Colonic mucosa (tissue), 4 donors: ENCODE measurements around the gene PTPRN2. TPM values are rescaled to one million over a fixed set of nuclear protein-coding genes. Genes with fewer than 3 reads are reported as not detected.

ENCODE experiments used
- DNase-seq: peaks from one replicate; pipeline ENCODE4 v3.0.0-alpha.2; 2020
- H3K27ac ChIP-seq: fragments of 200-600 bp; one replicate; pipeline ENCODE4 v1.8.0; 2021
- H3K27me3 ChIP-seq: fragments of 200-600 bp; one replicate; pipeline ENCODE4 v1.8.0; 2021
- H3K36me3 ChIP-seq: fragments of 200-600 bp; one replicate; pipeline ENCODE4 v1.8.0; 2021
- H3K4me1 ChIP-seq: fragments of 200-600 bp; one replicate; pipeline ENCODE4 v1.8.0; 2021; ENCODE audit warnings: mild to moderate bottlenecking
- H3K4me3 ChIP-seq: fragments of 200-600 bp; one replicate; pipeline ENCODE4 v1.8.0; 2021
- H3K9ac ChIP-seq, 2 donors: one replicate each; pipeline ENCODE4 v1.7.0; 2013; ENCODE audit warnings: control low read depth in 2 of 2, low read depth in 2 of 2, low read length in 2 of 2
- H3K9me3 ChIP-seq: fragments of 200-600 bp; one replicate; pipeline ENCODE4 v1.8.0; 2021
- CTCF ChIP-seq: fragments of 200-600 bp; IDR thresholded peaks from one replicate; pipeline ENCODE4 v1.8.0; 2022; ENCODE audit warnings: antibody characterized with exemption, mild to moderate bottlenecking
- intact Hi-C: fragments of 100-400 bp; cut with DNase I; formaldehyde crosslinking; loops from one replicate; pipeline ENCODE4 v1.14.1; 2022
- total RNA-seq, 2 donors: library from RNA; stranded (reverse); fragmentation: NEBNext Ultra II Directional in 1 of 2; extraction: Animal tissue kit (Norgen Biotek cat#: 25700) in 1 of 2; gene quantifications; one replicate each; pipeline ENCODE4 v1.2.1, GENCODE V29; 2021
- donor health status: healthy.
- donor health status: DM: no; HTN: no; CAD: no.
- donor health status: DM: no; HTN: no; CAD: no.

The PTPRN2 gene
- total RNA-seq, 2 donors from 2014 or later, result 14.7 to 21.6 TPM

GRCh38 chr7:158498443-158499081, 89.1 kb downstream of the PTPRN2 start:
- Histone ChIP-seq H3K4me3 (no peak overlapping the region), H3K27ac (no peak overlapping the region), H3K27me3 (no peaks in the 10 kb centered on the region), H3K9ac (no peak overlapping the region), H3K36me3 (no peaks in the 10 kb centered on the region), H3K9me3 (no peaks in the 10 kb centered on the region), H3K4me1 (no peaks in the 10 kb centered on the region)
- intact Hi-C loops, result no loop called here
- no peak for TF ChIP-seq CTCF
- DNase-seq, result no peak

- TF ChIP-seq CTCF, result no peak
- H3K4me1 ChIP-seq, result no peaks in the 10 kb centered on the region
Observed at GRCh38 chr7:158497627-158498026, 90.0 kb downstream of the PTPRN2 start.

GRCh38 chr7:158495786-158496185, 91.8 kb downstream of the PTPRN2 start:
- no peak overlapping the region for H3K9ac ChIP-seq
- DNase-seq, result no peak
- intact Hi-C loops, result no loop called here

More at GRCh38 chr7:158497627-158498026, 90.0 kb downstream of the PTPRN2 start:
- H3K9ac ChIP-seq, result no peak overlapping the region
- no peak overlapping the region for H3K27ac ChIP-seq
- no peak for DNase-seq
- no peaks in the 10 kb centered on the region for H3K9me3 ChIP-seq
- no peak overlapping the region for H3K4me3 ChIP-seq
- intact Hi-C loops, result no loop called here
- H3K27me3 ChIP-seq, result no peaks in the 10 kb centered on the region
- no peaks in the 10 kb centered on the region for H3K36me3 ChIP-seq

GRCh38 chr7:158495216-158495615, 92.4 kb downstream of the PTPRN2 start:
- H3K4me3 ChIP-seq, result no peak overlapping the region
- TF ChIP-seq CTCF, result no peak
- no peaks in the 10 kb centered on the region for H3K27me3 ChIP-seq
- H3K9ac ChIP-seq, result no peak overlapping the region
- H3K27ac ChIP-seq, result no peak overlapping the region
- no peaks in the 10 kb centered on the region for H3K9me3 ChIP-seq
- intact Hi-C loops, result no loop called here
- no peaks in the 10 kb centered on the region for H3K4me1 ChIP-seq
- no peak for DNase-seq
- no peaks in the 10 kb centered on the region for H3K36me3 ChIP-seq

More at GRCh38 chr7:158495786-158496185, 91.8 kb downstream of the PTPRN2 start:
- Histone ChIP-seq H3K9me3 (no peaks in the 10 kb centered on the region), H3K4me3 (no peak overlapping the region), H3K27me3 (no peaks in the 10 kb centered on the region), H3K27ac (no peak overlapping the region), H3K4me1 (no peaks in the 10 kb centered on the region), H3K36me3 (no peaks in the 10 kb centered on the region)
- no peak for TF ChIP-seq CTCF

- Histone ChIP-seq H3K36me3 (no peaks in the 10 kb centered on the region), H3K27me3 (no peaks in the 10 kb centered on the region), H3K9ac (no peak overlapping the region), H3K4me1 (no peaks in the 10 kb centered on the region), H3K9me3 (no peaks in the 10 kb centered on the region), H3K4me3 (no peak overlapping the region), H3K27ac (no peak overlapping the region)
- DNase-seq, result no peak
- no peak for TF ChIP-seq CTCF
- intact Hi-C loops, result no loop called here
Observed at GRCh38 chr7:158494643-158495042, 93.0 kb downstream of the PTPRN2 start.
